ENCODE measurements around the gene PLCL1. TPM values are rescaled to one million over a fixed set of nuclear protein-coding genes. Genes with fewer than 3 reads are reported as not detected.

Gene PLCL1
- total and polyA plus RNA-seq, 2 donors from 2014 or later: 13.6 to 14.7 TPM

DNA sequence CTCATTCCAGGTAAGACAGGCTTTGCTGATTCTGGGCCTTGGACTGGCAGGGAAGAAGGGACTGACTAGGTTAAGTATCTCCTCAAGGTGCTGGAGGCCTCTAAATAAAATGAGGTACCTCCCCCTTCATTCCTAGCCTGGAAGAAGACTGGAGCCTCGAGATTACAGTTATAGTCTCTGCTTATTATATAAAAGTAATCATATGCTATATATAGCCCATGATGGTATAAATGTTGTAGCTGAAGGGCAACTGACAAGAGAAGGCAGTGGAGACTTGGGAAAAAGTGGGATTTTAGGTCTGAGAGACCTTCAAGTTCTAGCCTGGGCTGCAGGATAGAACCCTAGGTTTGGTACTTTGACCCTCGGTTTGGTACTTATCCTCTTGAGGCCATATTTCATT, 248.3 kb downstream of the PLCL1 start:
- no peak for FAIRE-seq
- H3K27ac ChIP-seq (ENCODE audit: low read depth in 2 of 2, low read length in 2 of 2): no peak overlapping the region
- no peaks in the 10 kb centered on the region for H3K36me3 ChIP-seq (ENCODE audit: control insufficient read depth in 2 of 3, insufficient read depth in 3 of 3, low read length in 3 of 3)
- no peaks in the 10 kb centered on the region for H3K4me1 ChIP-seq (ENCODE audit: control insufficient read depth in 2 of 3, insufficient read depth in 2 of 3, low read depth in 1 of 3, low read length in 3 of 3)
- H3K4me3 ChIP-seq (ENCODE audit: low read length in 3 of 3): no peak overlapping the region
- no peak for TF ChIP-seq CTCF (IDR thresholded peaks at IDR 0.05; ENCODE audit: borderline replicate concordance, extremely low read depth, insufficient read depth)
- intact Hi-C loops (cut with DNase I): no loop called here
- no peak for DNase-seq
- H3K27me3 ChIP-seq (ENCODE audit: control insufficient read depth, insufficient read depth, low read length): no peaks in the 10 kb centered on the region
- no peak overlapping the region for H3K9ac ChIP-seq (ENCODE audit: low read length in 3 of 3)
- no peaks in the 10 kb centered on the region for H3K9me3 ChIP-seq (ENCODE audit: control insufficient read depth in 2 of 3, insufficient read depth in 1 of 3, low read length in 3 of 3)

DNA sequence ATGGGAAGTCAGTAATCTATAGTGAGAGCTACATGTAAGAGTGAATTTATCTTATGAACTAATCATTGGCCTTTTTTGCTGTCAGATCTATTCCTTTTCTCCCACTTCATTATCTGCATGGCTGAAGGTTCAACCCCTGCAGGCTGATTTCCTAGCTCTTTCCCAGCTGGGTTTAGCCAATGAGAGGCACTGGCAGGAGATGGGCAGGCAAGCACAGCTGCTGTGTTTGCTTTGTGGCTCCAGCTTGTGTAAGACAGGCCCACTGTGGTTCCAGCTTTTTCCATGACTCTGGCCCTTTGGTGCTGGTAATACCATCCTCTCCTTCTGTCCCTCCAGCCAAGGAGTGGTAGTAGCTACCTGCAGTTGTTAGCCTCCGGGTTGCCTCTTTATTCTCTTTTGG, 248.8 kb downstream of the PLCL1 start:
- no peak for TF ChIP-seq CTCF (IDR thresholded peaks at IDR 0.05; ENCODE audit: borderline replicate concordance, extremely low read depth, insufficient read depth)
- no peak overlapping the region for H3K4me3 ChIP-seq (ENCODE audit: low read length in 3 of 3)
- H3K27ac ChIP-seq (ENCODE audit: low read depth in 2 of 2, low read length in 2 of 2): no peak overlapping the region
- no peak for DNase-seq
- no peaks in the 10 kb centered on the region for H3K9me3 ChIP-seq (ENCODE audit: control insufficient read depth in 2 of 3, insufficient read depth in 1 of 3, low read length in 3 of 3)
- H3K27me3 ChIP-seq (ENCODE audit: control insufficient read depth, insufficient read depth, low read length): no peaks in the 10 kb centered on the region
- H3K36me3 ChIP-seq (ENCODE audit: control insufficient read depth in 2 of 3, insufficient read depth in 3 of 3, low read length in 3 of 3): no peaks in the 10 kb centered on the region
- H3K9ac ChIP-seq (ENCODE audit: low read length in 3 of 3): no peak overlapping the region
- FAIRE-seq: no peak
- intact Hi-C loops (cut with DNase I): no loop called here
- H3K4me1 ChIP-seq (ENCODE audit: control insufficient read depth in 2 of 3, insufficient read depth in 2 of 3, low read depth in 1 of 3, low read length in 3 of 3): no peaks in the 10 kb centered on the region

DNA sequence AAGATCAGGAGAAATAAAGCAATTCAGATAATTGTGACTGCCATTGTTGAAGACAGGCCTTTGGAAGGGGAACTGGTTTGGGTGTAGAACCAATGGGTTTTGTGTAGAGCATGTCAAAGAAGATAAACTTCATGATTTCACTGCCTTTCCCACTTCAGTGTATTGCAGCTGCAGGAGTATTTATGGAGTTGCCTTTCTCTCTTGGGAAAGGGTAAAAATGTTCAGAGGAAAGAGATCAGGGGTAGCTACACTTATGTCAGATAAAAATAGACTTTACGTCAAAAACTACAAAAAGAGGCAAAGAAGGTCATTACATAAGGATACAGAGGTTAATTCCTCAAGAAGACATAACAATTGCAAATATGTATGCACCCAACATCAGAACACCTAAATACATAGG, 249.4 kb downstream of the PLCL1 start:
- no peak for FAIRE-seq
- H3K4me3 ChIP-seq (ENCODE audit: low read length in 3 of 3): no peak overlapping the region
- no peaks in the 10 kb centered on the region for H3K4me1 ChIP-seq (ENCODE audit: control insufficient read depth in 2 of 3, insufficient read depth in 2 of 3, low read depth in 1 of 3, low read length in 3 of 3)

More for the DNA sequence above, 249.4 kb downstream of the PLCL1 start:
- H3K27me3 ChIP-seq (ENCODE audit: control insufficient read depth, insufficient read depth, low read length): no peaks in the 10 kb centered on the region
- H3K9ac ChIP-seq (ENCODE audit: low read length in 3 of 3): no peak overlapping the region
- intact Hi-C loops (cut with DNase I): no loop called here
- H3K27ac ChIP-seq (ENCODE audit: low read depth in 2 of 2, low read length in 2 of 2): no peak overlapping the region
- H3K36me3 ChIP-seq (ENCODE audit: control insufficient read depth in 2 of 3, insufficient read depth in 3 of 3, low read length in 3 of 3): no peaks in the 10 kb centered on the region
- no peak for TF ChIP-seq CTCF (IDR thresholded peaks at IDR 0.05; ENCODE audit: borderline replicate concordance, extremely low read depth, insufficient read depth)
- no peak for DNase-seq
- no peaks in the 10 kb centered on the region for H3K9me3 ChIP-seq (ENCODE audit: control insufficient read depth in 2 of 3, insufficient read depth in 1 of 3, low read length in 3 of 3)

Measured in kidney (tissue), 14 donors.